MCF 10A (cell line): ENCODE data around the gene MAU2. TPM values are rescaled to one million over a fixed set of nuclear protein-coding genes. Genes with fewer than 3 reads are reported as not detected.

ENCODE experiments used
- BruUV-seq: library from RNA; stranded (reverse); fragments of 400-500 nt; replicated peaks from 2 replicates; lab custom pipeline; 2021; lab: Mats Ljungman, UMichigan
- CTCF ChIA-PET: fragments of 300-600 bp; sonication (Branson Sonifier 250); formaldehyde crosslinking; extraction: SDS; loops from one replicate; lab custom pipeline; 2021; ENCODE audit warnings: antibody characterized with exemption, inconsistent platforms; lab: Yijun Ruan, JAX
- POLR2A ChIA-PET: fragments of 300-600, 350-650 bp; sonication (Branson Sonifier 250); formaldehyde crosslinking; extraction: SDS; loops from one replicate; lab custom pipeline; 2020; ENCODE audit warnings: antibody characterized with exemption, inconsistent platforms; lab: Yijun Ruan, JAX
- DNase-seq: peaks from one replicate; pipeline ENCODE4 v3.0.0-alpha.2; 2018; ENCODE audit not compliant: unreplicated experiment
- H3K27ac Mint-ChIP-seq: one replicate; pipeline ENCODE4 v1.8.0; 2022; ENCODE audit warnings: mild to moderate bottlenecking, low read depth, mixed read lengths; ENCODE audit not compliant: unreplicated experiment
- H3K27me3 Mint-ChIP-seq: one replicate; pipeline ENCODE4 v1.8.0; 2022; ENCODE audit warnings: mixed read lengths; ENCODE audit not compliant: insufficient read depth, unreplicated experiment
- H3K36me3 Mint-ChIP-seq: one replicate; pipeline ENCODE4 v1.8.0; 2022; ENCODE audit warnings: mild to moderate bottlenecking, moderate library complexity, mixed read lengths; ENCODE audit not compliant: insufficient read depth, unreplicated experiment
- H3K4me1 Mint-ChIP-seq: one replicate; pipeline ENCODE4 v1.8.0; 2022; ENCODE audit warnings: mixed read lengths; ENCODE audit not compliant: insufficient read depth, unreplicated experiment
- H3K4me3 Mint-ChIP-seq: one replicate; pipeline ENCODE4 v1.8.0; 2022; ENCODE audit warnings: mild to moderate bottlenecking, moderate library complexity, mixed read lengths; ENCODE audit not compliant: unreplicated experiment
- H3K9me3 Mint-ChIP-seq: one replicate; pipeline ENCODE4 v1.8.0; 2022; ENCODE audit warnings: mixed read lengths; ENCODE audit not compliant: unreplicated experiment
- CTCF ChIP-seq: fragments of 200-600 bp; IDR thresholded peaks from one replicate; pipeline ENCODE4 v1.8.0; 2022; ENCODE audit warnings: antibody characterized with exemption, mild to moderate bottlenecking; ENCODE audit not compliant: unreplicated experiment
- intact Hi-C: fragments of 100-400 bp; cut with micrococcal nuclease; formaldehyde crosslinking; loops from 2 replicates; pipeline ENCODE4 v1.14.1; 2022
- total RNA-seq: library from RNA; stranded (reverse); gene quantifications from 2 replicates; pipeline ENCODE4 v1.2.3, GENCODE V29; 2022

The MAU2 gene
- total RNA-seq, 1 experiment from 2014 or later, result 50.1 TPM

- BruUV-seq, result no TSS peak
- TF ChIP-seq CTCF, result no peak
- H3K36me3 Mint-ChIP-seq, result peaks cover 57% of the 10 kb centered on the region
- CTCF ChIA-PET, result interaction anchor here (0.6 to 2.8 kb wide), 7 partner anchors 10 to 1817 kb away, joined by 3 to 35 read pairs (median 4); no protein-coding TSS in a partner anchor
- intact Hi-C loops, result no loop called here
- H3K9me3 Mint-ChIP-seq, result no peaks in the 10 kb centered on the region
- no peak overlapping the region for H3K27ac Mint-ChIP-seq
- POLR2A ChIA-PET, result interaction anchor here (0.5 to 0.6 kb wide), 2 partner anchors 9 to 324 kb away, joined by 3 to 4 read pairs; no protein-coding TSS in a partner anchor
- H3K27me3 Mint-ChIP-seq, result no peaks in the 10 kb centered on the region
- H3K4me1 Mint-ChIP-seq, result no peaks in the 10 kb centered on the region
- H3K4me3 Mint-ChIP-seq, result no peak overlapping the region
- DNase-seq, result no peak
Observed at GRCh38 chr19:19341026-19341425, 20.4 kb downstream of the MAU2 start.

GRCh38 chr19:19342086-19343015, 21.7 kb downstream of the MAU2 start:
- H3K4me1 Mint-ChIP-seq, result no peaks in the 10 kb centered on the region
- peaks cover 52% of the 10 kb centered on the region for H3K36me3 Mint-ChIP-seq
- peak; percentile 89 for TF ChIP-seq CTCF
- no TSS peak for BruUV-seq
- CTCF ChIA-PET, result interaction anchor here (0.6 to 2.8 kb wide), 28 partner anchors 9 to 337 kb away, joined by 3 to 35 read pairs (median 4); no protein-coding TSS in a partner anchor
- intact Hi-C loops, result loop anchor here (1.0 kb wide), 1 partner anchor 196 kb away; no protein-coding TSS in a partner anchor
- no peak overlapping the region for H3K4me3 Mint-ChIP-seq
- H3K9me3 Mint-ChIP-seq, result no peaks in the 10 kb centered on the region
- no peaks in the 10 kb centered on the region for H3K27me3 Mint-ChIP-seq
- H3K27ac Mint-ChIP-seq, result no peak overlapping the region
- POLR2A ChIA-PET, result interaction anchor here (0.5 to 1.2 kb wide), 2 partner anchors 13 to 146 kb away, joined by 3 read pairs; no protein-coding TSS in a partner anchor
- DNase-seq, result peak; percentile 66

GRCh38 chr19:19343016-19343362, 22.4 kb downstream of the MAU2 start:
- no peak for DNase-seq
- BruUV-seq, result no TSS peak
- TF ChIP-seq CTCF, result peak; percentile 2
- no peaks in the 10 kb centered on the region for H3K9me3 Mint-ChIP-seq
- POLR2A ChIA-PET, result interaction anchor here (0.5 to 1.2 kb wide), 2 partner anchors 13 to 145 kb away, joined by 3 read pairs; no protein-coding TSS in a partner anchor
- H3K27me3 Mint-ChIP-seq, result no peaks in the 10 kb centered on the region
- intact Hi-C loops, result no loop called here
- no peaks in the 10 kb centered on the region for H3K4me1 Mint-ChIP-seq
- CTCF ChIA-PET, result interaction anchor here (0.6 to 2.8 kb wide), 21 partner anchors 9 to 167 kb away, joined by 3 to 35 read pairs (median 4); no protein-coding TSS in a partner anchor
- no peak overlapping the region for H3K4me3 Mint-ChIP-seq
- H3K27ac Mint-ChIP-seq, result no peak overlapping the region
- H3K36me3 Mint-ChIP-seq, result peaks cover 51% of the 10 kb centered on the region

- ChIA-PET CTCF (interaction anchor here (0.6 to 2.8 kb wide), 9 partner anchors 9 to 147 kb away, joined by 3 to 35 read pairs (median 6); no protein-coding TSS in a partner anchor), POLR2A (no interaction called here)
- TF ChIP-seq CTCF, result no peak
- Mint-ChIP-seq H3K36me3 (peaks cover 51% of the 10 kb centered on the region), H3K27ac (no peak overlapping the region), H3K9me3 (no peaks in the 10 kb centered on the region), H3K4me1 (no peaks in the 10 kb centered on the region), H3K4me3 (no peak overlapping the region), H3K27me3 (no peaks in the 10 kb centered on the region)
- DNase-seq, result no peak
- no TSS peak for BruUV-seq
- intact Hi-C loops, result no loop called here
Observed at GRCh38 chr19:19343762-19344161, 23.1 kb downstream of the MAU2 start.
